ENCODE data around the gene EXT2. TPM values are rescaled to one million over a fixed set of nuclear protein-coding genes. Genes with fewer than 3 reads are reported as not detected.

The EXT2 gene
- total RNA-seq, 4 donors from 2014 or later, result 20.4 to 24.8 (median 23.1) TPM

DNA sequence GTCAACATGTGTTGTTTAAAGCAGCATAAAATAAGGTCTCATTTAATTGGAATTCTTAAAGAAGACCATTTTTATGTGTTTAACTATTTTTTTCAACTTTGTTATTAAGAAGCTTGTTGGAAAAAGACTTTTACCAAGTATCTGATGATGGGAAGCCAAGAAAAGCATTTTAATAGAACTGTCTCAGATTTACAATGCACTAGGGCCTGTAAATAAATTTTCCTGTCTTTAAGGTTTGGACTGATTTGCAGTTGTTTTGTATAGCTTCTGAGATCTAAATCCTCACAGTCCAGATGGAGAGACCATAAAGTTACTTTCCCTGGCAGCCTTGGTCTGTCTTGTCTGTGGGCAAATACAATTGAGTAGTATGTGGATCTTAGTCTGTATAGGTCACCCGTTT lies 41.6 kb downstream of the EXT2 start:
- DNase-seq, result no peak
- Histone ChIP-seq H3K27me3 (no peaks in the 10 kb centered on the region), H3K4me3 (no peak overlapping the region), H3K9me3 (no peaks in the 10 kb centered on the region), H3K36me3 (no peaks in the 10 kb centered on the region), H3K4me1 (peaks cover 15 to 16% of the 10 kb centered on the region in 2 donors), H3K27ac (no peak overlapping the region)
- in situ Hi-C loops (cut with MboI; ENCODE audit: low sequenced_read_pairs in 4 of 4) (no loop called here), intact Hi-C loops (cut with DNase I; ENCODE audit: low total_unique reads) (no loop called here)
- ATAC-seq, result no peak
- TF ChIP-seq POLR2A (IDR thresholded peaks at IDR 0.05), result no peak
- TF ChIP-seq, protein P1, sequence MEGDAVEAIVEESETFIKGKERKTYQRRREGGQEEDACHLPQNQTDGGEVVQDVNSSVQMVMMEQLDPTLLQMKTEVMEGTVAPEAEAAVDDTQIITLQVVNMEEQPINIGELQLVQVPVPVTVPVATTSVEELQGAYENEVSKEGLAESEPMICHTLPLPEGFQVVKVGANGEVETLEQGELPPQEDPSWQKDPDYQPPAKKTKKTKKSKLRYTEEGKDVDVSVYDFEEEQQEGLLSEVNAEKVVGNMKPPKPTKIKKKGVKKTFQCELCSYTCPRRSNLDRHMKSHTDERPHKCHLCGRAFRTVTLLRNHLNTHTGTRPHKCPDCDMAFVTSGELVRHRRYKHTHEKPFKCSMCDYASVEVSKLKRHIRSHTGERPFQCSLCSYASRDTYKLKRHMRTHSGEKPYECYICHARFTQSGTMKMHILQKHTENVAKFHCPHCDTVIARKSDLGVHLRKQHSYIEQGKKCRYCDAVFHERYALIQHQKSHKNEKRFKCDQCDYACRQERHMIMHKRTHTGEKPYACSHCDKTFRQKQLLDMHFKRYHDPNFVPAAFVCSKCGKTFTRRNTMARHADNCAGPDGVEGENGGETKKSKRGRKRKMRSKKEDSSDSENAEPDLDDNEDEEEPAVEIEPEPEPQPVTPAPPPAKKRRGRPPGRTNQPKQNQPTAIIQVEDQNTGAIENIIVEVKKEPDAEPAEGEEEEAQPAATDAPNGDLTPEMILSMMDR (IDR thresholded peaks at IDR 0.05 in 4 of 5, conservative IDR thresholded peaks at IDR 0.05 in 1 of 5), result no peak

DNA sequence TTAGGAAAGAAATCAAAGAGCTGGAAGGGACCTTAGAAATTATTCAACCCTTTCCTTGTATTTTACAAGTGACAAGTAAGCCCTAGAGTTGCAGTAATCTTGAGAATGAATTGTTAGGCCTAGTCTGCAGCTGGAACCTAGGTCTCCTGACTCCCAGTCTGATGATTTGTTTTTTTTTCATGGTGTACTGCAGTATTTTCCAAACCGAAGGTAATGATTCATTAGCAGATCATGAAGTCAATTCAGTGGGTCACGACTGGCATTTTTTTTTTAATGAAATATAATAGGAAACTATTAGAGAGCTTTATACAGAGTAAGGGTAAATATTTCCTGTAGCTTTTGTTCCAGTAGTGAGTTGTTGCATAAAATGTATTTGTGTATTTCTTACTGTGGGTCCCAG lies 42.8 kb downstream of the EXT2 start:
- TF ChIP-seq, protein P1 (IDR thresholded peaks at IDR 0.05 in 4 of 5, conservative IDR thresholded peaks at IDR 0.05 in 1 of 5), result no peak
- TF ChIP-seq POLR2A (IDR thresholded peaks at IDR 0.05), result no peak
- Histone ChIP-seq H3K4me1 (peaks cover 14 to 15% of the 10 kb centered on the region in 2 donors), H3K4me3 (no peak overlapping the region), H3K27me3 (no peaks in the 10 kb centered on the region), H3K9me3 (no peaks in the 10 kb centered on the region), H3K36me3 (no peaks in the 10 kb centered on the region), H3K27ac (no peak overlapping the region)
- DNase-seq, result no peak
- in situ Hi-C loops (cut with MboI; ENCODE audit: low sequenced_read_pairs in 4 of 4), result no loop called here
- intact Hi-C loops (cut with DNase I; ENCODE audit: low total_unique reads), result no loop called here
- ATAC-seq, result no peak

- no peak for TF ChIP-seq POLR2A (IDR thresholded peaks at IDR 0.05)
- TF ChIP-seq, protein P1 (IDR thresholded peaks at IDR 0.05 in 4 of 5, conservative IDR thresholded peaks at IDR 0.05 in 1 of 5), result no peak
- H3K4me1 ChIP-seq, result peaks cover 15 to 19% of the 10 kb centered on the region in 2 donors
- no peak overlapping the region for H3K4me3 ChIP-seq
- ATAC-seq (no peak), DNase-seq (no peak)
- no peaks in the 10 kb centered on the region for H3K27me3 ChIP-seq
- intact Hi-C loops (cut with DNase I; ENCODE audit: low total_unique reads), result no loop called here
- no peaks in the 10 kb centered on the region for H3K9me3 ChIP-seq
- no peaks in the 10 kb centered on the region for H3K36me3 ChIP-seq
- no peak overlapping the region for H3K27ac ChIP-seq
- in situ Hi-C loops (cut with MboI; ENCODE audit: low sequenced_read_pairs in 4 of 4), result no loop called here
These were observed 43.5 kb downstream of the EXT2 start for GRCh38 chr11:44138980-44139379.

DNA sequence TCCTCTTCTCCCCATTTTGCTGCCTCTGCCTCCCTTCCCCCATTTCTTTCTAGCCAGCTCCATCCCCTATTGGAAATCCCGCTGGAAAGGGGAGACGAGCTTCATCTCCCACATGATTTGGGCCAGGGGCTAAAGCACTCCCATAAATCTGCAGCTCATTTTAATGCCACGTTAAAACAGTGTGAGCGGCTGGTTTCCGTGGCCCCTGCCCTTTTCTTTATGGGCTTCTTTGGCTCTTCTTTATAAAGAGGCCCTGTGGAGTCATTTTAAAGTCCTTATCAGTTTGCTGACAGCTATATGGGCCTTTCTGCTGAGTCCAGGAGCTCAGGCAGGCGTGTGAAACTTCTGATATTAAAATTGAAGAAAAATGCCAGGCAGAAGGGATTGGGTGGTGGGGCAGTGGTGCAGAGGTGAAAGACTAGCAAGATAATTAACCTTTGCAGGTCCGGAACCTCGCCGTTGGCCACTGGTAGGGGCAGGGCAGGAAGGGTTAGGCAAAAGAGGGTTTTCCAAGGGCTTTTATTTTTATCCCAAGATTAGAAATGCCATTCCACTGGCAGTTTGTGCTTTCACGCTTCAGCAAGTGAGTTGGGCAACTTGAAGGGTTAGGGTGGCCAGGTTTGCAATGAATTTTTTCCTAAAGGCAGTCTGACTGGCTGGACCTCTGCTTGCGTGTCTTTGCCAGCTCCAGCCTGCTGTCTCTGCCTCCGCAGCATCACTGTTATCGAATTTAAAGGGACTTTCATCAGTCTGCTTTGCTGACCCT lies 44.3 kb downstream of the EXT2 start:
- in situ Hi-C loops (cut with MboI; ENCODE audit: low sequenced_read_pairs in 4 of 4), result no loop called here
- ATAC-seq (no peak), DNase-seq (no peak)
- TF ChIP-seq, protein P1 (IDR thresholded peaks at IDR 0.05 in 4 of 5, conservative IDR thresholded peaks at IDR 0.05 in 1 of 5), result no peak
- TF ChIP-seq POLR2A (IDR thresholded peaks at IDR 0.05), result no peak
- intact Hi-C loops (cut with DNase I; ENCODE audit: low total_unique reads), result no loop called here
- peak overlapping the region in 3 of 4 donors; percentile 19 to 55 (median 32) for H3K27ac ChIP-seq
- H3K4me1 ChIP-seq, result peaks cover 20 to 27% of the 10 kb centered on the region in 2 donors
- no peak overlapping the region for H3K4me3 ChIP-seq
- no peaks in the 10 kb centered on the region for H3K36me3 ChIP-seq
- no peaks in the 10 kb centered on the region for H3K9me3 ChIP-seq
- H3K27me3 ChIP-seq, result no peaks in the 10 kb centered on the region
